Breast epithelium (tissue), 4 donors: Measurements from ENCODE around the gene KRTAP10-9. TPM values are rescaled to one million over a fixed set of nuclear protein-coding genes. Genes with fewer than 3 reads are reported as not detected.

Experiments
- DNase-seq, 2 donors: peaks; one replicate each; pipeline ENCODE4 v3.0.0-alpha.2; 2019; ENCODE audit warnings: low spot score in 2 of 2
- H3K27ac ChIP-seq, 2 donors: fragments of 200-600 bp; sonication (generic) in 1 of 2; one replicate each; pipeline ENCODE4 v1.5.1; 2016 to 2019; ENCODE audit warnings: mild to moderate bottlenecking in 1 of 2
- H3K27me3 ChIP-seq, 2 donors: fragments of 200-600 bp; sonication (generic) in 1 of 2; one replicate each; pipeline versions ENCODE4 v1.5.1 to v1.6.0; 2017 to 2019; ENCODE audit warnings: control low read depth in 1 of 2, mild to moderate bottlenecking in 1 of 2
- H3K36me3 ChIP-seq: fragments of 200-600 bp; one replicate; pipeline ENCODE4 v1.5.1; 2019
- H3K4me1 ChIP-seq, 2 donors: fragments of 200-600 bp; sonication (generic); one replicate each; pipeline ENCODE4 v1.5.1; 2016 to 2019; ENCODE audit warnings: control low read depth in 1 of 2
- H3K4me3 ChIP-seq, 3 donors: fragments of 200-600 bp; sonication (generic); 1 replicate in 2 of 3; 2 replicates in 1 of 3; pipeline ENCODE4 v1.5.1; 2016 to 2019; ENCODE audit warnings: mild to moderate bottlenecking in 3 of 3, moderate library complexity in 2 of 3
- H3K9me3 ChIP-seq, 2 donors: fragments of 200-600 bp; sonication (generic) in 1 of 2; one replicate each; pipeline ENCODE4 v1.5.1; 2016 to 2019; ENCODE audit warnings: control low read depth in 1 of 2
- POLR2A ChIP-seq: fragments of 450-650 bp; IDR thresholded peaks from one replicate; pipeline ENCODE4 v1.6.1; 2016; ENCODE audit warnings: antibody characterized with exemption, mild to moderate bottlenecking, moderate library complexity
- POLR2AphosphoS5 ChIP-seq, 3 donors: sonication (generic); formaldehyde crosslinking; IDR thresholded peaks; one replicate each; pipeline ENCODE4 v1.6.1; 2017; ENCODE audit warnings: antibody characterized with exemption in 3 of 3
- intact Hi-C: fragments of 100-400 bp; cut with DNase I; formaldehyde crosslinking; loops from one replicate; pipeline ENCODE4 v1.15.1; 2023; ENCODE audit warnings: low total_unique reads
- total RNA-seq, 3 donors: library from RNA; depleted of rRNA; stranded (reverse); fragments of >200 nt; gene quantifications; one replicate each; pipeline ENCODE4 v1.1.0, GENCODE V29; 2016
- TF ChIP-seq, protein P1 (sequence below), 3 donors: fragments of 450-650 bp; IDR thresholded peaks; one replicate each; pipeline ENCODE4 v1.5.1; 2016 to 2017; ENCODE audit warnings: antibody characterized with exemption in 3 of 3, mild to moderate bottlenecking in 3 of 3, moderate library complexity in 3 of 3

The KRTAP10-9 gene
- total RNA-seq, 3 donors from 2014 or later = not detected

GRCh38 chr21:44617071-44617501, 9.8 kb upstream of the KRTAP10-9 start:
- peaks cover 3 to 12% of the 10 kb centered on the region in 2 donors for H3K9me3 ChIP-seq
- no peaks in the 10 kb centered on the region for H3K4me1 ChIP-seq
- intact Hi-C loops = no loop called here
- DNase-seq = no peak
- H3K36me3 ChIP-seq = no peaks in the 10 kb centered on the region
- no peak overlapping the region for H3K4me3 ChIP-seq
- peaks cover 0 to 36% of the 10 kb centered on the region in 2 donors for H3K27me3 ChIP-seq
- no peak overlapping the region for H3K27ac ChIP-seq
- TF ChIP-seq POLR2A = no peak
- TF ChIP-seq POLR2AphosphoS5 (IDR thresholded peaks at IDR 0.05) = no peak
- TF ChIP-seq, protein P1, sequence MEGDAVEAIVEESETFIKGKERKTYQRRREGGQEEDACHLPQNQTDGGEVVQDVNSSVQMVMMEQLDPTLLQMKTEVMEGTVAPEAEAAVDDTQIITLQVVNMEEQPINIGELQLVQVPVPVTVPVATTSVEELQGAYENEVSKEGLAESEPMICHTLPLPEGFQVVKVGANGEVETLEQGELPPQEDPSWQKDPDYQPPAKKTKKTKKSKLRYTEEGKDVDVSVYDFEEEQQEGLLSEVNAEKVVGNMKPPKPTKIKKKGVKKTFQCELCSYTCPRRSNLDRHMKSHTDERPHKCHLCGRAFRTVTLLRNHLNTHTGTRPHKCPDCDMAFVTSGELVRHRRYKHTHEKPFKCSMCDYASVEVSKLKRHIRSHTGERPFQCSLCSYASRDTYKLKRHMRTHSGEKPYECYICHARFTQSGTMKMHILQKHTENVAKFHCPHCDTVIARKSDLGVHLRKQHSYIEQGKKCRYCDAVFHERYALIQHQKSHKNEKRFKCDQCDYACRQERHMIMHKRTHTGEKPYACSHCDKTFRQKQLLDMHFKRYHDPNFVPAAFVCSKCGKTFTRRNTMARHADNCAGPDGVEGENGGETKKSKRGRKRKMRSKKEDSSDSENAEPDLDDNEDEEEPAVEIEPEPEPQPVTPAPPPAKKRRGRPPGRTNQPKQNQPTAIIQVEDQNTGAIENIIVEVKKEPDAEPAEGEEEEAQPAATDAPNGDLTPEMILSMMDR (IDR thresholded peaks at IDR 0.05) = no peak

DNA sequence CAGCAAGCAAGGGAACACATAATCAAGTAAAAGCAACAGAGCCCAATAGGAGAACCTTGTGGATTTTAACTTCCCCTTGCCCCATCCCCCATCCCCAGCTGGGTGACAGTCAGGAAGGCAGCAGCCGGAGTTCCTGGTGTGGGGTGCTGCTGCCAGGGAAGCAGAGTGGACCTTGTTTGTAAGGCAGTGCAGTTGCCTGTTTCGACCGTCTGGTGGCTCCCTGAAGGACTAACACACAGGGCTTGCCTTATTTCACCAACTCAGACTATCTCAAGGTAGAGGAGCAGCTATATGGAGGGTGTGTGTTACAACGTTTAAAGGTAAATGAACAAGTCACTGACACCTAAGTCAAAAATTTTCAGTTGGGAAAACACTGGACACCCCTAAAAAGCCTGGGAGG, 8.4 kb upstream of the KRTAP10-9 start:
- no peak overlapping the region for H3K4me3 ChIP-seq
- H3K36me3 ChIP-seq = no peaks in the 10 kb centered on the region
- peaks cover 0 to 36% of the 10 kb centered on the region in 2 donors for H3K27me3 ChIP-seq
- DNase-seq = no peak
- TF ChIP-seq POLR2A = no peak
- TF ChIP-seq POLR2AphosphoS5 (IDR thresholded peaks at IDR 0.05) = no peak
- TF ChIP-seq, protein P1 (IDR thresholded peaks at IDR 0.05) = no peak
- H3K9me3 ChIP-seq = peaks cover 2 to 21% of the 10 kb centered on the region in 2 donors
- intact Hi-C loops = no loop called here
- H3K27ac ChIP-seq = no peak overlapping the region
- H3K4me1 ChIP-seq = no peaks in the 10 kb centered on the region

DNA sequence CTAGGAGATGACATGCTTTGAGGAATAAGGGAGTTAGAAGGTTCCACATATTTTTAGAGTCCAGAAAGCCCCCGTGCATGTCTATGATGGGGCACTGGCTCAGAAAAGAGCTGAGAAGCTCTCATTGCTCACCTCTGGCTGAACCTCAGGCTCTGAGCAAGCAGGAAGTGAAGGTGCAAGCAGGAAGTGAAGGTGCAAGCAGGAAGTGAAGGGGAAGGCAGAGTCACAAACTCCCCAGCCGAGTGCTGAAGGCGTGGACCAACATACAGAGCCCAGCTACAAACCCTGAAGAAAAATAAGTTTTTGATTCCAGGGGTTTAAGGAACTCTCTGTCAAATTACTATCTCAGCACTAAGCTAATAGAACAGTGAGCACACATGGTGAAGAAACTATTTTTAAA, 8.0 kb upstream of the KRTAP10-9 start:
- peaks cover 3 to 25% of the 10 kb centered on the region in 2 donors for H3K9me3 ChIP-seq
- intact Hi-C loops = no loop called here

DNA sequence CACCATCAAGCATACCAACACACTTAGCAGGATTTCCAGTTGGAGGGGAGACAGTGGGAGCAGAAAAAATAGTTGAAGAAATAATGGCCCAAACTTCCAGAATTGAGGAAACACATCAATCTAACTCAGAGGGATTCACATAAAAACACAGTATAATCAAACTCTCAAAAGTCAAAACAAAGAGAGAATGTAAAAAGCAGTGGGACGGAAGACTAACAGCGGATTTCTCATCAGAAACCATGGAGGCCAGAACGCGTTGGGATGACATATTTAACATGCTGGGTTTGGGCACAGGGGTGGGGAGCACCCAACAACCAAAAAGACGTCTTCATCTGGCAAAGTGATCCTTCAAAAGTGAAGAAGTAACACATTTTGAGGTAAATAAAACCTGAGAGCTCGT, 7.0 kb upstream of the KRTAP10-9 start:
- intact Hi-C loops = no loop called here
- Histone ChIP-seq H3K4me1 (no peaks in the 10 kb centered on the region), H3K4me3 (no peak overlapping the region), H3K27me3 (peaks cover 0 to 23% of the 10 kb centered on the region in 2 donors), H3K9me3 (peaks cover 11 to 35% of the 10 kb centered on the region in 2 donors), H3K36me3 (no peaks in the 10 kb centered on the region), H3K27ac (no peak overlapping the region)
- no peak for DNase-seq
- TF ChIP-seq, protein P1 (IDR thresholded peaks at IDR 0.05) = no peak
- no peak for TF ChIP-seq POLR2A
- TF ChIP-seq POLR2AphosphoS5 (IDR thresholded peaks at IDR 0.05) = no peak

More for the DNA sequence above, 8.0 kb upstream of the KRTAP10-9 start:
- H3K36me3 ChIP-seq = no peaks in the 10 kb centered on the region
- no peak overlapping the region for H3K27ac ChIP-seq
- H3K27me3 ChIP-seq = peaks cover 0 to 33% of the 10 kb centered on the region in 2 donors
- H3K4me1 ChIP-seq = no peaks in the 10 kb centered on the region
- no peak overlapping the region for H3K4me3 ChIP-seq
- TF ChIP-seq POLR2AphosphoS5 (IDR thresholded peaks at IDR 0.05) (no peak), POLR2A (no peak)
- TF ChIP-seq, protein P1 (IDR thresholded peaks at IDR 0.05) = no peak
- no peak for DNase-seq

- H3K36me3 ChIP-seq = no peaks in the 10 kb centered on the region
- no peaks in the 10 kb centered on the region for H3K4me1 ChIP-seq
- no peak for TF ChIP-seq POLR2A
- no peak for TF ChIP-seq POLR2AphosphoS5 (IDR thresholded peaks at IDR 0.05)
- TF ChIP-seq, protein P1 (IDR thresholded peaks at IDR 0.05) = no peak
- peaks cover 0 to 20% of the 10 kb centered on the region in 2 donors for H3K27me3 ChIP-seq
- no peak overlapping the region for H3K27ac ChIP-seq
- no peak for DNase-seq
- no peak overlapping the region for H3K4me3 ChIP-seq
- intact Hi-C loops = no loop called here
- peaks cover 11 to 38% of the 10 kb centered on the region in 2 donors for H3K9me3 ChIP-seq
Observed at GRCh38 chr21:44623575-44623974, 3.3 kb upstream of the KRTAP10-9 start.
